ENCODE data around the gene CDK5R1.

Gene CDK5R1

DNA sequence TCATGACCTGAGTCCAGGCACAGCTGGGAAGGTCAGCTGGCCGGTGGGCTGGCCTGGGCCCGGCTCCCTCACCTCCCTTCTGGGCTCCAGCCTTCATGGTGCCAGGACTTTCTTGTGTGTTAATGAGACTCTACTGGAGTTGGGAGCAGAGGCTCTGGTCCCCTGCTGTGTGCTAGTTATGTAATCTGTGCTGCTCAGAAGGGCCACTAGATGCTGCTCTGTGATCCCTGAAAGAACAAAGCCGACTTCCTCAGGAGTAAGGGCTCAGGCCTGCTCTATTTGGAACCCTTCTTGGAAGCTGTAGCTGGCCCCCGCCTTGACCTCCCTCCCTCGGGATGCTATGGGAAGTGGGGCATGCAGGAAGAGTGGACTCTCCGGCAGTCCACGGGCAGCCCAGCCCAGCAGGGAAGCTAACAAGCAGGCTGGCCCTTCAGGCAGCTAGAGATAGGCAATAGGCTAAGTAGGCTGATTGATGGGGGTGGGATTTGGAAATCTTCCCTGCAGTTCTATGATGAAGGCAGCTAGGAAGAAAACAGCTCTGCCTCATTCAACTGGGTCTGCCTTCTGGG lies 3.3 kb upstream of the CDK5R1 start:
- Histone ChIP-seq H3K4me1 (ENCODE audit: insufficient read depth, low read length) (peaks cover 17% of the 10 kb centered on the region), H3K9ac (ENCODE audit: low read depth, low read length) (no peak overlapping the region), H3K9me3 (ENCODE audit: control insufficient read depth, insufficient read depth, low read length) (no peaks in the 10 kb centered on the region), H3K36me3 (ENCODE audit: insufficient read depth, low read length) (peaks cover 20% of the 10 kb centered on the region)

DNA sequence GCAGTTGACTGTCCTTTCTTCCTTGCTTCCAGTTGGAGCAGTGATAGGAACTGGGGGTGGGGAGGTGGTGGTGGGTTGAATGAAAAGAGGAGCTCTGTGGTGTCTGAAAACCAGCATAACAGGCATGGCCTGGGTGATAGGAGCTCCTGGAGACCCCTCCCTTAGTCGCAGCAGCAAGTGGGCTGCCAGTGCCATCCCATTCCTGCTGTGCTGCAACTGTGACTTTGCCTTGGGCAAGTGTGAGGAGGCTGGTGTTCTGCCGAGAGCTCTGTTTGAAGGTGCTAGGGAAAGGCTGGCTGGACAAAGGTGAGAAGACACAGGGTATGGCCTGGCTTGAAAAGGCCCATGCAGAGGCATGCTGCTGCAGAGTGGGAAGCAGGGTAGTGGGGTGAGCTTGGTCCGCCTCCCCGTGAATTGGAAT lies 2.7 kb upstream of the CDK5R1 start:
- peaks cover 17% of the 10 kb centered on the region for H3K4me1 ChIP-seq (ENCODE audit: insufficient read depth, low read length)
- H3K9me3 ChIP-seq (ENCODE audit: control insufficient read depth, insufficient read depth, low read length): no peaks in the 10 kb centered on the region
- H3K36me3 ChIP-seq (ENCODE audit: insufficient read depth, low read length): peaks cover 15% of the 10 kb centered on the region
- no peak overlapping the region for H3K9ac ChIP-seq (ENCODE audit: low read depth, low read length)

- Histone ChIP-seq H3K9me3 (ENCODE audit: control insufficient read depth, insufficient read depth, low read length) (no peaks in the 10 kb centered on the region), H3K36me3 (ENCODE audit: insufficient read depth, low read length) (peaks cover 10% of the 10 kb centered on the region), H3K4me1 (ENCODE audit: insufficient read depth, low read length) (peaks cover 17% of the 10 kb centered on the region), H3K9ac (ENCODE audit: low read depth, low read length) (no peak overlapping the region)
Measured at GRCh38 chr17:32484628-32485027, 2.2 kb upstream of the CDK5R1 start.

DNA sequence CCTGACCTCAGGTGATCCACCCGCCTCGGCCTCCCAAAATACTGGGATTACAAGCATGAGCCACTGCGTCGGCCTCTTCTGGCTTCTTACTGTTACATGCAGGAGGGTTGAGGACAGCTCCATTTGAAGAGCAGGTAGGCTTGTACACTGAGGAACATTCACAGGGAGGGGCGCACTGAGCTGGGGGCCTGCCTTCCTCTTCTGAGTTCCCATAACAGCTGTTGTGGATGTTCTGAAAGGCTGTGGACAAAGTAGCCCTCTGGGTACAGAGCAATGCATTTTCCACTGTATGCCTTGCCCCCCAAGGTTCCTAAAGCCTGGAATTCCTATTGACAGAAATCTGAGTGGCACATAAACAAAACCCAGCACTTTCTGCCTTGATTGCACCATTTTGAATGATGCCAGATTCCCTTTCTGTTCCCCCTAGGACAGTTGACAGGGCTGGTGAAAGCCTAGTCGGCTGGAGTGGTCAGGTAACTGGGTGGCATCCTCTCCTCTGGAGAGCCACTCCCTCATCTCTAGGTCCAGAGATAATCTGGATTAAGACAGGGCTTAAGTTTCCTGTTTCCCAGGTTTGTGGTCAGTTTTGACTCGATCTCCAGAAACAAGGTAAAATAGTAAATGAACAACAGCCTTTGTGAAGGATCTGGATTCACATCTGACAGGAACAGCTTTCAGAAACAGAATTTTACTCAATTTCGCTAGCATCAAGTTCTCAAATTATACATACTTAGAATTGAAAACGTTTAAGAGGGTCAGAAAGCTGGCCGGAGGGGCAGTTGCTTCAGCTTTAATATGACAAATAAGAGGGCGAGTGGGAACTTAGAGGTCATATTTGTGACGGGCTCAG lies 1.3 kb upstream of the CDK5R1 start:
- Histone ChIP-seq H3K9me3 (ENCODE audit: control insufficient read depth, insufficient read depth, low read length) (no peaks in the 10 kb centered on the region), H3K36me3 (ENCODE audit: insufficient read depth, low read length) (peaks cover 6% of the 10 kb centered on the region), H3K9ac (ENCODE audit: low read depth, low read length) (peak overlapping the region; percentile 54; the same call in 1 of the 2 replicates), H3K4me1 (ENCODE audit: insufficient read depth, low read length) (peaks cover 17% of the 10 kb centered on the region)

GRCh38 chr17:32486111-32486700 lies 587 bp upstream of the CDK5R1 start:
- H3K9me3 ChIP-seq (ENCODE audit: control insufficient read depth, insufficient read depth, low read length): no peaks in the 10 kb centered on the region
- peaks cover 3% of the 10 kb centered on the region; the same call in 1 of the 2 replicates for H3K36me3 ChIP-seq (ENCODE audit: insufficient read depth, low read length)
- H3K9ac ChIP-seq (ENCODE audit: low read depth, low read length): peak overlapping the region; percentile 54
- H3K4me1 ChIP-seq (ENCODE audit: insufficient read depth, low read length): peaks cover 17% of the 10 kb centered on the region

DNA sequence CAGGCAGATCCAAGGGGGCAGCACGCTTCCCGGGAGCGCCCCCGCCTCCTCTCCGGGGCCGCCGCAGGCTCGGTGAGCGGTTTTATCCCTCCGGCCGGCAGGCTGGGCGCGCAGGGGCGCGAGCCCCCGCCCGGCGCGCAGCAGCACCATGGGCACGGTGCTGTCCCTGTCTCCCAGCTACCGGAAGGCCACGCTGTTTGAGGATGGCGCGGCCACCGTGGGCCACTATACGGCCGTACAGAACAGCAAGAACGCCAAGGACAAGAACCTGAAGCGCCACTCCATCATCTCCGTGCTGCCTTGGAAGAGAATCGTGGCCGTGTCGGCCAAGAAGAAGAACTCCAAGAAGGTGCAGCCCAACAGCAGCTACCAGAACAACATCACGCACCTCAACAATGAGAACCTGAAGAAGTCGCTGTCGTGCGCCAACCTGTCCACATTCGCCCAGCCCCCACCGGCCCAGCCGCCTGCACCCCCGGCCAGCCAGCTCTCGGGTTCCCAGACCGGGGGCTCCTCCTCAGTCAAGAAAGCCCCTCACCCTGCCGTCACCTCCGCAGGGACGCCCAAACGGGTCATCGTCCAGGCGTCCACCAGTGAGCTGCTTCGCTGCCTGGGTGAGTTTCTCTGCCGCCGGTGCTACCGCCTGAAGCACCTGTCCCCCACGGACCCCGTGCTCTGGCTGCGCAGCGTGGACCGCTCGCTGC lies 832 bp downstream of the CDK5R1 start:
- Histone ChIP-seq H3K4me1 (ENCODE audit: insufficient read depth, low read length) (peaks cover 22% of the 10 kb centered on the region), H3K9ac (ENCODE audit: low read depth, low read length) (peak overlapping the region; percentile 75), H3K9me3 (ENCODE audit: control insufficient read depth, insufficient read depth, low read length) (no peaks in the 10 kb centered on the region), H3K36me3 (ENCODE audit: insufficient read depth, low read length) (peaks cover 3% of the 10 kb centered on the region; the same call in 1 of the 2 replicates)

DNA sequence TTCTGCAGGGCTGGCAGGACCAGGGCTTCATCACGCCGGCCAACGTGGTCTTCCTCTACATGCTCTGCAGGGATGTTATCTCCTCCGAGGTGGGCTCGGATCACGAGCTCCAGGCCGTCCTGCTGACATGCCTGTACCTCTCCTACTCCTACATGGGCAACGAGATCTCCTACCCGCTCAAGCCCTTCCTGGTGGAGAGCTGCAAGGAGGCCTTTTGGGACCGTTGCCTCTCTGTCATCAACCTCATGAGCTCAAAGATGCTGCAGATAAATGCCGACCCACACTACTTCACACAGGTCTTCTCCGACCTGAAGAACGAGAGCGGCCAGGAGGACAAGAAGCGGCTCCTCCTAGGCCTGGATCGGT lies 1.4 kb downstream of the CDK5R1 start:
- Histone ChIP-seq H3K36me3 (ENCODE audit: insufficient read depth, low read length) (peaks cover 3% of the 10 kb centered on the region; the same call in 1 of the 2 replicates), H3K9ac (ENCODE audit: low read depth, low read length) (peak overlapping the region; percentile 75; the same call in 1 of the 2 replicates), H3K9me3 (ENCODE audit: control insufficient read depth, insufficient read depth, low read length) (no peaks in the 10 kb centered on the region), H3K4me1 (ENCODE audit: insufficient read depth, low read length) (peaks cover 21% of the 10 kb centered on the region)

DNA sequence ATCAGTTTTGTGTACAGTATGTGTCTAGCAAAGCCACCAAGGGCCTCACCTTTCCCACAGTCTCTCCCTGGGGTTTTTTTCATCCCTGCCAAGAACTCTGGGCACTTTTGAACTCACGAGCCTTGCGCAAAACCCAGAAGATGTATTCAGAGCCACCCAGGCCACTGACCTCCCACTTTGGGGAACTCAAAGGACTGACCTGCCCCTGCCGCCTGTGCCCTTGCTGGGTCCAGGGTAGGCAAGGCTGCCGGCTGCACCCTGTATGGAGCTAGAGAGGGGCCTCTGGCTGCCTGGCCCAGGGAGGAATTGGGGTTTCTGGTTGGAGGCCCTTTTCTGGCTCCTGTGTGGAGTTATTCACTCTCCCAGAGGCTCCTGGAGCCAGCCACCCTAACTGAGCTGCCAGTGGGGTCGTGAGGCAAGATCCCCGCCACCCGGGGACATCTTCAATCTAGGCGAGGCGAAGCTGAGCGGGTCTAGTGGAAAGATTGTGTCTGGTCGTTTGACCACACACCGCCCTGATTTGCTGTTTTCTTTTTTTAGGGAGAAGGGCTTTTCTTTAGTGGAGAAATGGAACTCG lies 1.9 kb downstream of the CDK5R1 start:
- Histone ChIP-seq H3K4me1 (ENCODE audit: insufficient read depth, low read length) (peaks cover 18% of the 10 kb centered on the region), H3K36me3 (ENCODE audit: insufficient read depth, low read length) (peaks cover 3% of the 10 kb centered on the region; the same call in 1 of the 2 replicates), H3K9ac (ENCODE audit: low read depth, low read length) (no peak overlapping the region), H3K9me3 (ENCODE audit: control insufficient read depth, insufficient read depth, low read length) (no peaks in the 10 kb centered on the region)

DNA sequence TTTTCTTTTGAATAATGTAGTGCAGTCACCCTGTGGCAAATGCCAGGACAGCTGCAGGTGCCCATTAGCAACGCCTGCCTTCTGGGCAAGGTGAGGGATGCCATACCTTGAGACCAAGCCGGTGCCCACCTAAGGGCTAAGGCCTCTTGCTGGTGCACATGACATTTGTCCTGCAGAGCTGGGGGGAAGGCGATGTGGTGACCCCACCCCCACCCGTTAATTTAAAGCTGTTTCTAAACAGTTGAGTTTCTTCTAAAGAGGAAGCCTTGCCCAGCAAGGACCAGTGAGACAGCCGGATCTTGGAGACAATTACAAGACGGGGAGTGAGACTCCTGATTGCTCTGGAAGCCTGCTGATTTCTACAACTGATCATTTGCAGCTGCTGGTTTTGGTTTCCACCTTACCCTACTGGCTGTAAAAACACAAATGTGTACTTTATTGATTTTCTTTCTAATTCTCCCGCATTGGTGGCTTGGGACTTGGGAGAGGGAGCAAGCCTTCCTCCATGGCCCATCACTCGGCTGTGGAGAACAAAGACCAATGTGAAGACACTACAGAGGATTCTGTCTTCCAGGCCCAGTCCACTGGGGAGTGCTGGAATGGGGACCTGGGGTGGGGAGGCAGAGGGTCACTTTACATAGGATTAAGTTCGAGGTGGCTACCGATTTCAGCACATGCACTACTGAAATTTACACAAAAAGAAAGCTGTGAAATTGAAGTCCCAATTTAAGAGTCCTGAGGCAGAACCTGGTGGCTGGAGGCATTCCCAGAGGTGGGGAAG lies 2.7 kb downstream of the CDK5R1 start:
- Histone ChIP-seq H3K9me3 (ENCODE audit: control insufficient read depth, insufficient read depth, low read length) (no peaks in the 10 kb centered on the region), H3K36me3 (ENCODE audit: insufficient read depth, low read length) (peaks cover 3% of the 10 kb centered on the region; the same call in 1 of the 2 replicates), H3K4me1 (ENCODE audit: insufficient read depth, low read length) (peaks cover 12% of the 10 kb centered on the region; the same call in 1 of the 2 replicates), H3K9ac (ENCODE audit: low read depth, low read length) (no peak overlapping the region)

DNA sequence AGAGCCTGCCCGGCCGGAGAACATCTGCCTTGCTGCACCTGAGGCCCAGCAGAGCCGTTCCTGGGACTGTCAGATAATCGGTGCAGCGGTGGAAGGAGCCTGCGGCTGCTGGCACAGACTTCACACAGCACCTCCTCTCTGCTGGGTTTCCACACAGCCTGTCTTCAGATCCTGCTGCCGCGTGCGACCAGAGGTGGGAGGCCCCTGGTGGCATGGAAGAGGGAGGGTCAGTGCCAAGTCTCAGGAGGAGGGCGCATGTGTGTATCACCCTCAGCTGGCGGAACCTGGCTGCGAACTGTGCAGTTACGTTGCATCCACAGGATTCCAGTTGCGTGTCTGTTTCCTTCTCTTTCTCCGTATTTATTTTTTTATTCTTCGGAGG lies 3.3 kb downstream of the CDK5R1 start:
- H3K9ac ChIP-seq (ENCODE audit: low read depth, low read length): no peak overlapping the region
- H3K36me3 ChIP-seq (ENCODE audit: insufficient read depth, low read length): peaks cover 3% of the 10 kb centered on the region; the same call in 1 of the 2 replicates
- H3K9me3 ChIP-seq (ENCODE audit: control insufficient read depth, insufficient read depth, low read length): no peaks in the 10 kb centered on the region
- H3K4me1 ChIP-seq (ENCODE audit: insufficient read depth, low read length): peaks cover 12% of the 10 kb centered on the region; the same call in 1 of the 2 replicates

DNA sequence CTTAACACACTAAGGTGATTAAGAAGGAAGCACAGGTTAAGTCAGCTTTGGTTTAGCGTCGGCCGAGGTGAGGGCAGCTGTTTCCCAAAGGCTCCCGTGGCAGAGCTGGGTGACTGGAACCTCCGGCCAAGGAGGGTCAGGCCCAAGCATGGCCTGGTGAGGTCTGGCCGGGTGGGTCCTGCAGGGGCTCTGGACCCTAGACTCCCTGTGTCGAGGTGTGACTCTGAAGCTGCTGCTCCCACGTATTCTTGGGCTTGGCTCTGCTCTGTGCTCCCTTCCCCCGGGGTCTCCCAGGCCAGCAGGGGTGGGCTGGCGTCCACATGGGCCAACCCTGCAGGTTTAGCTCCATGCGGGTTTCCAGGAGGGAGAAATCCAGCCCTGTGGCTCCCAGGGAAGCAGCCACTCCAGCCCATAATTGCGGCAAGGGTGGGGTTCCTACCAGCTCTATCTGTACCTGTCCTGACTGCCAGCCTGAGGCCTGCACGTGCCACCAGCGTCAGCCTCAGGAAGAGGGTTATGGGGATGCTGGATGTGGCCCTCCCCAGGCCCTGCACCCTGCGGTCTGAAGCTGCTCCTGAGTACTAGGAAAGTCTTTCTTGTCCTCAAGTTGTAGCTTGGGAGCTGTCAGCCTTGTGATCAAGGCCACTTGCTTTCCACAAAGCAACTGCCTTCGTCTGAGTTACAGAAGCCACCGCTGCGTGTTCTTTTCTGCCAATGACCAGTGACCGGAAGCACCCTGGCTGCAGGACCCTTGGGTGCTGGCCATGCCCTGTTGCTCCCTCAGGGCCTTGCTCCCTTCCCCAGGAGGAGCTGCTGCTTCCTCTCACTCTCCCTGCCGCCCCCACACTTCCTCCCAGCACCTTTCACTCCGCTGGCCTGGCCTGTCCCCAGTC lies 4.8 kb downstream of the CDK5R1 start:
- H3K4me1 ChIP-seq (ENCODE audit: insufficient read depth, low read length): peaks cover 5% of the 10 kb centered on the region; the same call in 1 of the 2 replicates
- no peak overlapping the region for H3K9ac ChIP-seq (ENCODE audit: low read depth, low read length)

DNA sequence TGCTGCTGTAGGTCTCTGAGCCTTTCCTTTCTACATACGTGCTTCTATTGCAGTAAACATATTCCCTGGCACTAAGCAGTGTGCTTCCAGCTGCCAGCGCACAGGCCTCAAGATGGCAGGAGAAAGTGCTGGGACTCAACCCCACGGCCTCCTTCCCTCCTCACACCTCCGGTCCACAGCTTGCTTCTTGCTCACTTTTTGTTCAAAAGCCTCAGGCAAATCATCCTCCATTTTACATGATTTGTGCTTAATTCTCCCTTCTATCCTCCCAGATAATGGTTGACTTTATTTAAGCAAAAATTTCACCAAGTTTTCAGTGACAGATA lies 5.4 kb downstream of the CDK5R1 start:
- H3K36me3 ChIP-seq (ENCODE audit: insufficient read depth, low read length): peaks cover 3% of the 10 kb centered on the region; the same call in 1 of the 2 replicates
- no peaks in the 10 kb centered on the region for H3K9me3 ChIP-seq (ENCODE audit: control insufficient read depth, insufficient read depth, low read length)
- peaks cover 5% of the 10 kb centered on the region; the same call in 1 of the 2 replicates for H3K4me1 ChIP-seq (ENCODE audit: insufficient read depth, low read length)
- no peak overlapping the region for H3K9ac ChIP-seq (ENCODE audit: low read depth, low read length)

More for the DNA sequence above, 4.8 kb downstream of the CDK5R1 start:
- Histone ChIP-seq H3K36me3 (ENCODE audit: insufficient read depth, low read length) (peaks cover 3% of the 10 kb centered on the region; the same call in 1 of the 2 replicates), H3K9me3 (ENCODE audit: control insufficient read depth, insufficient read depth, low read length) (no peaks in the 10 kb centered on the region)
